Measurements from ENCODE around the gene ADCY1. TPM values are rescaled to one million over a fixed set of nuclear protein-coding genes. Genes with fewer than 3 reads are reported as not detected.

The ADCY1 gene
- total and polyA plus RNA-seq, 8 donors, result 0.55 to 2.8 (median 2.5) TPM

- Histone ChIP-seq H3K27ac (no peak overlapping the region), H3K9me3 (no peaks in the 10 kb centered on the region), H3K4me3 (no peak overlapping the region), H3K27me3 (no peaks in the 10 kb centered on the region), H3K36me3 (no peaks in the 10 kb centered on the region), H3K4me1 (no peaks in the 10 kb centered on the region)
- TF ChIP-seq, protein P1, sequence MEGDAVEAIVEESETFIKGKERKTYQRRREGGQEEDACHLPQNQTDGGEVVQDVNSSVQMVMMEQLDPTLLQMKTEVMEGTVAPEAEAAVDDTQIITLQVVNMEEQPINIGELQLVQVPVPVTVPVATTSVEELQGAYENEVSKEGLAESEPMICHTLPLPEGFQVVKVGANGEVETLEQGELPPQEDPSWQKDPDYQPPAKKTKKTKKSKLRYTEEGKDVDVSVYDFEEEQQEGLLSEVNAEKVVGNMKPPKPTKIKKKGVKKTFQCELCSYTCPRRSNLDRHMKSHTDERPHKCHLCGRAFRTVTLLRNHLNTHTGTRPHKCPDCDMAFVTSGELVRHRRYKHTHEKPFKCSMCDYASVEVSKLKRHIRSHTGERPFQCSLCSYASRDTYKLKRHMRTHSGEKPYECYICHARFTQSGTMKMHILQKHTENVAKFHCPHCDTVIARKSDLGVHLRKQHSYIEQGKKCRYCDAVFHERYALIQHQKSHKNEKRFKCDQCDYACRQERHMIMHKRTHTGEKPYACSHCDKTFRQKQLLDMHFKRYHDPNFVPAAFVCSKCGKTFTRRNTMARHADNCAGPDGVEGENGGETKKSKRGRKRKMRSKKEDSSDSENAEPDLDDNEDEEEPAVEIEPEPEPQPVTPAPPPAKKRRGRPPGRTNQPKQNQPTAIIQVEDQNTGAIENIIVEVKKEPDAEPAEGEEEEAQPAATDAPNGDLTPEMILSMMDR (IDR thresholded peaks at IDR 0.05), result no peak
- intact Hi-C loops (cut with DNase I), result no loop called here
- DNase-seq (no peak), ATAC-seq (no peak)
Measured at GRCh38 chr7:45591101-45591906, 17.1 kb downstream of the ADCY1 start.

GRCh38 chr7:45592230-45592991, 18.2 kb downstream of the ADCY1 start:
- Histone ChIP-seq H3K27ac (no peak overlapping the region), H3K36me3 (no peaks in the 10 kb centered on the region), H3K9me3 (no peaks in the 10 kb centered on the region), H3K4me3 (no peak overlapping the region), H3K27me3 (no peaks in the 10 kb centered on the region), H3K4me1 (no peaks in the 10 kb centered on the region)
- TF ChIP-seq, protein P1 (IDR thresholded peaks at IDR 0.05), result no peak
- intact Hi-C loops (cut with DNase I), result no loop called here
- ATAC-seq (no peak), DNase-seq (no peak)

- ATAC-seq, result no peak
- Histone ChIP-seq H3K4me1 (no peaks in the 10 kb centered on the region), H3K9me3 (no peaks in the 10 kb centered on the region), H3K36me3 (no peaks in the 10 kb centered on the region), H3K27me3 (no peaks in the 10 kb centered on the region), H3K27ac (no peak overlapping the region), H3K4me3 (no peak overlapping the region)
- TF ChIP-seq, protein P1 (IDR thresholded peaks at IDR 0.05), result no peak
- no peak for DNase-seq
- intact Hi-C loops (cut with DNase I), result no loop called here
Measured at GRCh38 chr7:45593121-45593541, 19.0 kb downstream of the ADCY1 start.

GRCh38 chr7:45593877-45594276, 19.7 kb downstream of the ADCY1 start:
- Histone ChIP-seq H3K9me3 (no peaks in the 10 kb centered on the region), H3K27me3 (no peaks in the 10 kb centered on the region), H3K4me3 (no peak overlapping the region), H3K36me3 (no peaks in the 10 kb centered on the region), H3K4me1 (no peaks in the 10 kb centered on the region), H3K27ac (no peak overlapping the region)
- intact Hi-C loops (cut with DNase I), result no loop called here
- DNase-seq (no peak), ATAC-seq (no peak)
- TF ChIP-seq, protein P1 (IDR thresholded peaks at IDR 0.05), result no peak
